Measurements from ENCODE around the gene IFT122. TPM values are rescaled to one million over a fixed set of nuclear protein-coding genes. Genes with fewer than 3 reads are reported as not detected.

Gene IFT122
- total and polyA plus RNA-seq, 2 experiments from 2014 or later: 10.2 to 38.8 TPM

GRCh38 chr3:129475863-129476262 lies 35.8 kb downstream of the IFT122 start:
- H3K4me2 ChIP-seq: no peak overlapping the region
- Mint-ChIP-seq H3K9me3 (no peaks in the 10 kb centered on the region), H3K27ac (no peak overlapping the region), H3K27me3 (ENCODE audit: insufficient read depth, low read depth, poor library complexity) (peaks cover 3% of the 10 kb centered on the region), H3K36me3 (ENCODE audit: low read depth) (peaks cover 25% of the 10 kb centered on the region; the same call in 2 of the 3 replicates), H3K4me3 (no peak overlapping the region), H3K4me1 (no peaks in the 10 kb centered on the region)
- H2AFZ ChIP-seq: no peak overlapping the region
- no peak overlapping the region for H3K4me3 ChIP-seq
- H3K27me3 ChIP-seq (ENCODE audit: insufficient read depth): no peaks in the 10 kb centered on the region
- no peaks in the 10 kb centered on the region; the same call in 1 of the 2 replicates for H4K20me1 ChIP-seq (replicated peaks; ENCODE audit: insufficient read depth)
- no peak for TF ChIP-seq NANOG (IDR thresholded peaks at IDR 0.05; ENCODE audit: borderline replicate concordance)
- TF ChIP-seq REST (IDR thresholded peaks at IDR 0.05; ENCODE audit: unreplicated experiment): no peak
- TF ChIP-seq ZNF462 (CRISPR knock-in tag; IDR thresholded peaks at IDR 0.05): no peak
- TF ChIP-seq EZH2phosphoT487 (IDR thresholded peaks at IDR 0.05; ENCODE audit: unreplicated experiment): no peak
- no peak for TF ChIP-seq STAT1 (IDR thresholded peaks at IDR 0.05; ENCODE audit: unreplicated experiment)
- no peak for TF ChIP-seq ZNF331 (CRISPR knock-in tag; IDR thresholded peaks at IDR 0.05; ENCODE audit: low read depth)
- TF ChIP-seq POLR2AphosphoS5 (IDR thresholded peaks at IDR 0.05; ENCODE audit: low read depth): no peak
- no peak for TF ChIP-seq CREB1 (CRISPR knock-in tag; IDR thresholded peaks at IDR 0.05; ENCODE audit: low read depth)
- no peak for TF ChIP-seq ETS1 (IDR thresholded peaks at IDR 0.05)
- H3K9me2 ChIP-seq (ENCODE audit: insufficient read depth): no peaks in the 10 kb centered on the region
- no peaks in the 10 kb centered on the region for H3K4me1 ChIP-seq (ENCODE audit: insufficient read depth)
- DNase-seq (ENCODE audit: low spot score) (no peak), ATAC-seq (no peak)
- H3K27ac ChIP-seq (ENCODE audit: low read depth): no peak overlapping the region
- H3K79me2 ChIP-seq (replicated peaks; ENCODE audit: insufficient read depth): no peaks in the 10 kb centered on the region
- H3F3A ChIP-seq (replicated peaks; ENCODE audit: low read depth): no peaks in the 10 kb centered on the region
- peaks cover 5% of the 10 kb centered on the region; the same call in 1 of the 2 replicates for H3K36me3 ChIP-seq (ENCODE audit: insufficient read depth)
